SK-N-MC (cell line): Measurements from ENCODE around the gene CUL4A.

ENCODE experiments used
- EZH2 ChIP-seq: fragments of 200-600 bp; sonication (generic); IDR thresholded peaks from one replicate; pipeline ENCODE4 v1.6.1; 2017; ENCODE audit warnings: antibody characterized with exemption
- FOXP2 ChIP-seq: optimal IDR thresholded peaks from 2 replicates; pipeline ENCODE3; 2011; ENCODE audit warnings: mild to moderate bottlenecking, moderate library complexity; ENCODE audit not compliant: insufficient read depth; ENCODE audit errors: extremely low read length, control extremely low read depth
- POLR2AphosphoS5 ChIP-seq: IDR thresholded peaks from 2 replicates; pipeline ENCODE4 v1.6.1; 2012; ENCODE audit warnings: mild to moderate bottlenecking, low read depth, low read length, borderline replicate concordance

- TF ChIP-seq EZH2, result no peak
- no peak for TF ChIP-seq POLR2AphosphoS5
- no peak for TF ChIP-seq FOXP2
Measured at GRCh38 chr13:113238536-113238935, 29.1 kb downstream of the CUL4A start.
